ENCODE results near the gene WIPF3.

Gene WIPF3

DNA sequence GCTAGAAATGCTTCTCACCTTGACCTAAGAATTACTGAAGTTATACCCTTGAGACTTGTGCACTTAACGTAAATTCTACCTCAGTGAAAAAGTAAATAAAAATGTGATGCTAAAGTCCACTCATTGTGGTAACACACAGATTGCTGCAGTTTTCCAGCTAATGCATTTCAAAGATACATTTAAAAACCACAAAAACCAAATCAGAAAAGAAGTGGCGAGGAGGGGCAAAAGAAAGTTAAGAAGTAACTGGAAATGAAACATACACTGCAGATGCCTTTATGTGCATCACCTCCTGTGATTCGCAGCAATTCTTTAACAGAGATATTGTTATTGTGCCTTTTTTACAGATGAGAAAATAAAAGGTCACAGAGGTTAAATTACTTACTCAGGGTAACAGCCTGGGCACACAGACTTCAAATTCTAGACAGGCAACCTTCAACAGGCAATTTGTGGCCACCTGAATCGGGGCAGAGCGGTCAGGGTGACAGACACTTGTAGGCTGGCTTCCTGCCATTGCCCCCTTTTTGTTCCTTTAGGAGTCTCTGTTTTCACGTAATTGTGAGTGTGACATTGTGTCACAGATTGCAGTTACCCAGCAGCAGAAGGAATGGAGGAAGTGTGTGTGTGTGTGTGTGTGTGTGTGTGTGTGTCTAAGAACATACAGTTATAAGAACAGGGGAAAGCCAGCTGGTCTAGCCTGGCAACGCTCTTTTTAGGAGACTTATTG is 1.9 kb downstream of the WIPF3 start:
- no peak for DNase-seq (ENCODE audit: low spot score)
- no peak for TF ChIP-seq CTCF (conservative IDR thresholded peaks at IDR 0.05; ENCODE audit: low read depth)
- CTCF ChIA-PET, result no interaction called here
- H3K27ac ChIP-seq, result no peak overlapping the region
- POLR2A ChIA-PET (ENCODE audit: low non-redundant PET), result no interaction called here

- CTCF ChIA-PET, result interaction anchor here (0.7 kb wide), 1 partner anchor 38 kb away, joined by 3 read pairs; no protein-coding TSS in a partner anchor
- no peak for DNase-seq (ENCODE audit: low spot score)
Observed at GRCh38 chr7:29809533-29810155, 3.3 kb downstream of the WIPF3 start.

DNA sequence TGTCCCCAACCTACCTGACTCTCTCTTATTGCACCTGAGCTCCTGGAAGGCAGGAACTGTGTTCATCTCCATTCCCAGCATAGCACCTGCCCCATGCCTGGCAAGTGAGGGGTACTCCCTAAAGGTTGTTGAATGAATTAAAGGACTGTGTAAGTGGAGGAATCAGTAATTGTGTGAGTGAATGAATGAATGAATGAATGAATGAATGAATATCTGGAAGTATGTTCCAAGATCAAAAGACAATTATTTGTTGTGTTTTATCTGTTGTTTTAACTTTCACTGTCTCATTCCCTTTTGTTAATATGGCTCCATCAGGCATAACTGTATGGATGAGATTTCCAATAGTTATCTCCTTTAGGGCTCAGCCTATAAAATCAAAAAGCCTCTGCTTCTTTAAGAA is 4.0 kb downstream of the WIPF3 start:
- CTCF ChIA-PET, result interaction anchor here (0.7 kb wide), 1 partner anchor 39 kb away, joined by 3 read pairs; no protein-coding TSS in a partner anchor
- POLR2A ChIA-PET (ENCODE audit: low non-redundant PET), result no interaction called here
- H3K27ac ChIP-seq, result no peak overlapping the region
- no peak for DNase-seq (ENCODE audit: low spot score)
- no peak for TF ChIP-seq CTCF (conservative IDR thresholded peaks at IDR 0.05; ENCODE audit: low read depth)

More at GRCh38 chr7:29809533-29810155, 3.3 kb downstream of the WIPF3 start:
- POLR2A ChIA-PET (ENCODE audit: low non-redundant PET), result no interaction called here
- no peak overlapping the region for H3K27ac ChIP-seq
- no peak for TF ChIP-seq CTCF (conservative IDR thresholded peaks at IDR 0.05; ENCODE audit: low read depth)

- no peak overlapping the region for H3K27ac ChIP-seq
- DNase-seq (ENCODE audit: low spot score), result no peak
- no peak for TF ChIP-seq CTCF (conservative IDR thresholded peaks at IDR 0.05; ENCODE audit: low read depth)
- CTCF ChIA-PET, result interaction anchor here (0.6 kb wide), 2 partner anchors 66 to 276 kb away, joined by 3 to 4 read pairs; no protein-coding TSS in a partner anchor
- POLR2A ChIA-PET (ENCODE audit: low non-redundant PET), result no interaction called here
Observed at GRCh38 chr7:29810813-29811482, 4.6 kb downstream of the WIPF3 start.

- H3K27ac ChIP-seq, result no peak overlapping the region
- CTCF ChIA-PET, result interaction anchor here (0.6 kb wide), 2 partner anchors 67 to 276 kb away, joined by 3 to 4 read pairs; no protein-coding TSS in a partner anchor
- POLR2A ChIA-PET (ENCODE audit: low non-redundant PET), result no interaction called here
- no peak for DNase-seq (ENCODE audit: low spot score)
- no peak for TF ChIP-seq CTCF (conservative IDR thresholded peaks at IDR 0.05; ENCODE audit: low read depth)
Observed at GRCh38 chr7:29811586-29811985, 5.3 kb downstream of the WIPF3 start.

GRCh38 chr7:29812185-29812876 is 6.0 kb downstream of the WIPF3 start:
- H3K27ac ChIP-seq, result no peak overlapping the region
- ChIA-PET CTCF (no interaction called here), POLR2A (ENCODE audit: low non-redundant PET) (no interaction called here)
- DNase-seq (ENCODE audit: low spot score), result no peak
- no peak for TF ChIP-seq CTCF (conservative IDR thresholded peaks at IDR 0.05; ENCODE audit: low read depth)
